GM18526 (cell line): ENCODE measurements around the gene IRF7.

Experiments used
- POLR2A ChIP-seq: IDR thresholded peaks from 3 replicates; pipeline ENCODE4 v1.6.1; 2011; ENCODE audit not compliant: insufficient read length; ENCODE audit errors: extremely low read depth

The IRF7 gene

DNA sequence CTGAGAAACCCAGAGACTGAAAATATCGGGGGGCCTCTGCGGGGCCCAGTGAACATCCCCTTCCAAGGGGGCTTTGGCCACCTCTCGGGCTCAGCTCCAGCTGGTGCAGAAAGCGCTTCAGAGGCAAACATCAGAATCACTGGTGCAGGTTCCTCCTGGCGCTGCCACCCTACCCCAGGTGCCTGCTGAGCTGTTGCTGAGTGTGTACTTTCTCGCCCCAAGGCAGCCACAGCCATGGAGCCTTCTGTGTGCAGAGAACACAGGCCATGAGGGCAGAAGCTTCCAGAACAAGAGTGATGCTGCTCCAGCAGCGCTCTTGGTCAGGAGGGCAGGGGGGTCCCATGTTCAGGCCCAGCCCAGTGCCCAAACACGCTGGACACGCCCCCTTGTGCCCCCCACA lies 27.6 kb upstream of the IRF7 start:
- no peak for TF ChIP-seq POLR2A

DNA sequence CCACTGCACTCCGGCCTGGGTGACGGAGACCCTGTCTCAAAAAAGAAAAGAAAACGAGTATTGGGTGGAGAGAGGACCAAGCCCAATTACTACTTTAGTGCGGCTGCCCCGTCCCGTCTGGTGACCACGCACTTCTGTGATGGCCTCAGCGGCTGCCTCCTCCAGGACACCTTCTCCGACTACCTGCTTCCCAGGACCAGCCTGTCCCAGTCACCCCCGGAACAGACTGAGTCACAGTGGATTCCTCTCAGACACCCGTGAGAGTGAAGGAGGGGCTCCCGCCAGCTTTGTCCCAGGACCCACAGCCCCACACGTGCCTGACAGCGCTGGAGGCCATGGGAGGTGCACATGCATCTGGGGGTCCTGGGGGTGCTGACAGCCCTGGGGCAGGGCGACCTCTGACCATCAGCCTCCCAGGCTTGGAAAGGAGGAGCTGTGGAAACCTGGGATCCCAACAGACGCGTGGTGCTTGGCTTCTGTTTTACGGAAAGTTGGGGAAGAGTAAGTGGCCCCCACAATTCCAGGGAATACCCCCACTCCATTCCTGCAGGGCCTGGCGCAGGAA lies 26.1 kb upstream of the IRF7 start:
- no peak for TF ChIP-seq POLR2A

DNA sequence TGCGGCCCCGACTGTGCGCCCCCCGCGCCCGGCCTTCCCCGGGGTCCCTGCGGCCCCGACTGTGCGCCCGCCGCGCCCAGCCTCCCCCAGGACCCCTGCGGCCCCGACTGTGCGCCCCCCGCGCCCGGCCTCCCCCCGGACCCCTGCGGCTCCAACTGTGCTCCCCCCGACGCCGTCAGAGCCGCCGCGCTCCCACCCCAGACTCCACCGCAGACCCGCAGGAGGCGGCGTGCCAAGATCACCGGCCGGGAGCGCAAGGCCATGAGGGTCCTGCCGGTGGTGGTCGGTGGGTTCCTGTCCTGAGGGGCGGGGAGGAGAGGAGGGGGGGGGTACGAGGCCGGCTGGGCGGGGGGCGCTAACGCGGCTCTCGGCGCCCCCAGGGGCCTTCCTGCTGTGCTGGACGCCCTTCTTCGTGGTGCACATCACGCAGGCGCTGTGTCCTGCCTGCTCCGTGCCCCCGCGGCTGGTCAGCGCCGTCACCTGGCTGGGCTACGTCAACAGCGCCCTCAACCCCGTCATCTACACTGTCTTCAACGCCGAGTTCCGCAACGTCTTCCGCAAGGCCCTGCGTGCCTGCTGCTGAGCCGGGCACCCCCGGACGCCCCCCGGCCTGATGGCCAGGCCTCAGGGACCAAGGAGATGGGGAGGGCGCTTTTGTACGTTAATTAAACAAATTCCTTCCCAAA lies 24.4 kb upstream of the IRF7 start:
- no peak for TF ChIP-seq POLR2A

DNA sequence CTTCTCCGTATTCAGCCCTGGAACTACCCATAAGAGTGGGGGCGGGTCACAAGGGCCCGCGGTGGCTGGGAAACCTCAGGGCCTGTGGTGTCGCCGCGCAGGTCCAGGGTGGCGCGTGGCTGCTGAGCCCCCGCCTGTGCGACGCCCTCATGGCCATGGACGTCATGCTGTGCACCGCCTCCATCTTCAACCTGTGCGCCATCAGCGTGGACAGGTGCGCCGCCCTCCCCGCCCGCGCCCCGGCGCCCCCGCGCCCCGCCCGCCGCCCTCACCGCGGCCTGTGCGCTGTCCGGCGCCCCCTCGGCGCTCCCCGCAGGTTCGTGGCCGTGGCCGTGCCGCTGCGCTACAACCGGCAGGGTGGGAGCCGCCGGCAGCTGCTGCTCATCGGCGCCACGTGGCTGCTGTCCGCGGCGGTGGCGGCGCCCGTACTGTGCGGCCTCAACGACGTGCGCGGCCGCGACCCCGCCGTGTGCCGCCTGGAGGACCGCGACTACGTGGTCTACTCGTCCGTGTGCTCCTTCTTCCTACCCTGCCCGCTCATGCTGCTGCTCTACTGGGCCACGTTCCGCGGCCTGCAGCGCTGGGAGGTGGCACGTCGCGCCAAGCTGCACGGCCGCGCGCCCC lies 23.7 kb upstream of the IRF7 start:
- TF ChIP-seq POLR2A = no peak

DNA sequence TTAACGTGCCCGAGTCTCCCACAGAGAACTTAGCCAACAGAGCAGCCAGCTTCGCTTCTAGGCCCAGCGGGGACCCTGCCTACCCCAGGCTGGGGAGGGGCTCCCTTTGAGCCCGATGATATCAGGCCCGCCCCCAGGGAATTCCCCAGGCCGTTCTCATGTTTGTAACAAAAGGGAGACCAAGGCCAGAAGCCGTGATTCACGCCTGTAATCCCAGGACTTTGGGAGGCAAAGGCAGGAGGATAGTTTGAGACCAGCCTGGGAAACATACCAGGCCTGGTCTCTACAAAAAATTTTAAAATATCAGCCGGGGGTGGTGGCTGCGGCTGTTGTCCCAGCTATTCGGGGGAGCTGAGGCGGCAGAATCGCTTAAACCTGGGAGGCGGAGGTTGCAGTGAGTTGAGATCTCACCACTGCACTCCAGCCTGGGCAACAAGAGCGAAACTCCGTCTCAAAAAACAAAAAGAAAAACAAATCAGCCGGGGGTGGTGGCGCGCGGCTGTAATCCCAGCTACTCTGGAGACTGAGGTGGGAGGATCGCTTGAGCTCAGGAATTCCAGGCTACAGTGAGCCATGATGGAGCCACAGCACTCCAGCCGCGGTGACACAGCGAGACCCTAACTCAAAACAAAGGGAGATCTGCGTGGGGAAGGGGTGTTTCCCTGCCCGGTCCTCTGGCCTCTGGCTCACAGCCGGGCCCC lies 23.0 kb upstream of the IRF7 start:
- no peak for TF ChIP-seq POLR2A

DNA sequence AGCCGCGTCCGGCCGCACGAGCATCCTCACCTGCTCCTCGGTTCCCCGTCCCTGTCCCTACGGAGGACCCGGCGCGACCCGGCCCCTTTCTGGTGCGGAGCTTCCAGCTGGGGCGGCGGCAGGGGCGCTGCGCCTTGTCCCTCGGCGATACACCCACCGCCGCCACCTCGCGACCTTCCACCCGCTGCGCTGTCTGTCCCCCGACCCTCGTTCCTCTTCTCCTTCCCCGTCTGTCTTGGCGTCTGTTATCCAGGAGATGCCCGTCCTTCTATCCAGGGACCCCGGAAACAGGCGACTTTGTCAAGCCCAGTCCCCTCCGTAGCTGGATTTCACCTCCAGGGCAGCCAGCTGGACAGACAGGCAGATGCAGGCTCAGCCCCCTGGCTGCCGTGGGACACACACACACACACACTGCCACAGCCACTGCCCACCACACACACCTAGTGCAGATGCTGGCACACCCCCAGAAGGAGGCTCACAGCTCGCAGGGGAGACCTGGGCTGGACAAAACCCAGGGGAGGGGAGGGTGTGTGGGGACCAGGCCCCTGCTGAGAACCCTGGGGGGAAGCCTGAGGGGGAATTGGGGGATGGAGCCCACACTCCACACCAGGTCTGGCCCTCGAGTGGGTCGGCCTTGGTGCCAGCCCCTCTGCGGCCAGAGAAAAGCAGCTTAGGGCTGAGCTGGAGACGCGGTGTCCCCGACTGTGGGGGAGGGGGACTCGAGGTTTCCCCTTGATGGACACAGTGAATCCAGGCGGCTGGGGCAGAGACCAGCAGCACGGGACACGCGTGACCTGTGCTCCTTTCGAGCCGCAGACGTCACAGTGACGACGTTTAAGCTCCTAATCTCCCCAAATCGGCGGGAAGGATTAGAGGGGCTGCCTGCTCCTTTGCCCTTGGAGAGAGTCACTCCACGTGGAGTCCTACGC lies 22.1 kb upstream of the IRF7 start:
- TF ChIP-seq POLR2A = no peak

DNA sequence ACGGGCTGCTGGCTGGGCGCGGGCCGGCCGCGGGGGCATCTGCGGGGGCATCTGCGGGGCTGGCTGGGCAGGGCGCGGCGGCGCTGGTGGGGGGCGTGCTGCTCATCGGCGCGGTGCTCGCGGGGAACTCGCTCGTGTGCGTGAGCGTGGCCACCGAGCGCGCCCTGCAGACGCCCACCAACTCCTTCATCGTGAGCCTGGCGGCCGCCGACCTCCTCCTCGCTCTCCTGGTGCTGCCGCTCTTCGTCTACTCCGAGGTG lies 21.5 kb upstream of the IRF7 start:
- no peak for TF ChIP-seq POLR2A

DNA sequence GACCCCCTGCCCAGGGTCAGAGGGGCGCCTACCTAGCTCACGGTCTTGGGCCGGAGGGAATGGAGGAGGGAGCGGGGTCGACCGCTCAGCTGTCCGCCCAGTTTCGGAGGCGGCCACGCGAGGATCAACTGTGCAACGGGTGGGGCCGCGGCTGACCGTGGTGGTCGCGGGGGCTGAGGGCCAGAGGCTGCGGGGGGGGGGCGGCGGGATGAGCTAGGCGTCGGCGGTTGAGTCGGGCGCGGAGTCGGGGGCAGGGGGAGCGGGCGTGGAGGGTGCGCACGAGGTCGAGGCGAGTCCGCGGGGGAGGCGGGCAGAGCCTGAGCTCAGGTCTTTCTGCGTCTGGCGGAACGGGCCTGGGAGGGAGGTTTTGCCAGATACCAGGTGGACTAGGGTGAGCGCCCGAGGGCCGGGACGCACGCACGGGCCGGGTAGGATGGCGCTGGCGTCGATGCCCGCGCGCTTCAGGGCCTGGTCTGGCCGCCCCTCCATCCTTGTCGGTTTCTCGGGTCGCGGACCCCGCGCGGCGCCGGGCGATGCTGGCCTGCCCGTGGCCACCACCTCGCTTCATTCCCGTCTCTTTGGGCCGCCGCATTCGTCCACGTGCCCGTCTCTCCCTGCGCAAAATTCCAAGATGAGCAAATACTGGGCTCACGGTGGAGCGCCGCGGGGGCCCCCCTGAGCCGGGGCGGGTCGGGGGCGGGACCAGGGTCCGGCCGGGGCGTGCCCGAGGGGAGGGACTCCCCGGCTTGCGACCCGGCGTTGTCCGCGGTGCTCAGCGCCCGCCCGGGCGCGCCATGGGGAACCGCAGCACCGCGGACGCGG lies 21.0 kb upstream of the IRF7 start, which contains the start of gene DRD4:
Gene DRD4 (plus strand): TSS at position 759 of the 822 bp plus-strand sequence. CDS start 36 bp downstream, at position 795.
- no peak for TF ChIP-seq POLR2A

DNA sequence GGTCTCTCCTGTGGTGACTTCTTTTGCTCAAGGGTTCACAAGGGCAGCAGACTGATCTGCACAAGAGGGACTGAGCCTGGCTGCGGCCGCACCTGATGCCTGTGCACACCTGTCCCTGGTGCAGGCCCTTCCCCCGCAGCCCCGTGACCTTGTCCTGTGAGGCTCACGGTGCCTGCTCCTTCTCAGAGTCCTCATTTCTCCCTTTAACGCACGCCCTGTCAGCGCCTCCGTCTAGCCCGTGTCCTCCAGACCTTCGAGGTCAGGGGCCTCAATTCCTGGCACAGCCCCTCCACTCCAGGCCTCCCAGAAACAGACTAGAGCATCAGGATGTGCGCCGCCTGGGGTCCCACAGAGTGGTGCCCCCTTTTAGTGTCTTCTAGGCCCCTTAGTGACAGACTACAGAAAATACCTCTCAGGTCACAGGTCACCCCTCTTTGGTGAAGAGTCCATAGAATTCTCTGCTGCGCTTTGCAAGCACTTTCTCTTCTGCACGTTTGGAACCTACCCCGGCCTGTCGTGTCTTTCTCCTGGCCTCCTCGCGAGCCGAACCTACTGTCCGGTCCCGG lies 20.3 kb upstream of the IRF7 start:
- no peak for TF ChIP-seq POLR2A

DNA sequence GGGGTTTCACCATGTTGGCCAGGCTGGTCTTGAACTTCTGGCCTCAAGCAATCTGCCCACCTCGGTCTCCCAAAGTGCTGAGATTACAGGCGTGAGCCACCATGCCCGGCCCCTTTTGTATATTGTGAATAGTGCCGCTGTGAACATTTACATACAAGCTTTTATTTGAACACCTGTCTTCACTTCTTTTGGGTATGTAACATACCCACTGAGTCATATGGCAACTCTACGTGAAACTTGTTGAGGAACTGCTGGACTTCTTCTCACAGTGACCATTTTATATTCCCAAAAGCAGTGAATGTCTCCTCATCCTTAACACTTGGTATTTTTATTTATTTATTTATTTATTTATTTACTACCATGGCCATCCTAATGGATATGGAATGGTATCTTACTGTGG lies 15.1 kb upstream of the IRF7 start:
- no peak for TF ChIP-seq POLR2A

DNA sequence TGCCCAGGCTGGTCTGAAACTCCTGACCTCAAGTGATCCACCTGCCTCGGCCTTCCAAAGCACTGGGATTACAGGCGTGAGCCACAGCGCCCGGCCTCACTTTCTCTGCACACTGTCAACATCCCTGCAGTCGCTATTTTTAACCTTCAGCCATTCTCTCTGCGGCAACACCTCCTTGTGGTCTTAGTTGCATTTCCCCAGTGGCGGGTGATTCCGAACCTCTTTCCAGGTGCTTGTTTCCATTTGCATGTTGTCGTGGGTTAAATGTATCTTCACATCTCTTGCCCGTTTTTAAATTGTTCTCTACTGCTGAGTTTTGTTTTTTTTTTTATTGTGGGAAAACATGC lies 13.5 kb upstream of the IRF7 start:
- TF ChIP-seq POLR2A = no peak

DNA sequence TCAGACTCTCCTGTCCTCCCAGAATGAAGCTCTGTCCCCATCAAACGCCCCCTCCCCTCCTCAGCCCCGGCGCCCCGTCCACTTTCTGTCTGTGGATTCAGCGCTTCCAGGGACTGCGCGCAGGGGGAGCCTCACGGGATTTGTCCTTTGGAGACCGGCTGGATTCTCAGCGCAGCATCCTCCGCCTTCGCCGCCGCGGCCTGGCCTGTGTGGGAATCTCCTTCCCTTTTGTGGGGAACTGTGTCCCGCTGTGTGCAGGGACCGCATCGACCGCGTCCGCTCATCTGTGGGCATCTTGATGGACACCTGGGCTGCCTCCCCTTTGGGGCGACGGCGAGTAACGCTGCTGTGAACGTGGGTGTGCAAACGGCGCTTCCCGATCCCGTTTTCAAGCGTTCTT lies 12.3 kb upstream of the IRF7 start:
- no peak for TF ChIP-seq POLR2A

DNA sequence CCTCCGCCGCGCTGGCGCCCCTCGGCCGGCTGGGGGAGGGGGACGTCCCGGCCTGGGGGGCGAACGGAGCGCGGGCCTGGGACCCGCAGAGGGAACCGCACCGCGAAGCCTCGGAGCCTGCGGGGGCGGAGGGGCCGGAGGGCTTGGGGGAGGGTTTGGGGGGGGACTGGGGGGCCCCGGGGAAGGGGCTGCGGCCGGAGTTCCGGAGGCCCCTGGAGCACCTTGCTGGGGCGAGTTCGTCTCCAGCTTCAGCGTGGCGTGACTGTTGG lies 11.5 kb upstream of the IRF7 start:
- TF ChIP-seq POLR2A = no peak

DNA sequence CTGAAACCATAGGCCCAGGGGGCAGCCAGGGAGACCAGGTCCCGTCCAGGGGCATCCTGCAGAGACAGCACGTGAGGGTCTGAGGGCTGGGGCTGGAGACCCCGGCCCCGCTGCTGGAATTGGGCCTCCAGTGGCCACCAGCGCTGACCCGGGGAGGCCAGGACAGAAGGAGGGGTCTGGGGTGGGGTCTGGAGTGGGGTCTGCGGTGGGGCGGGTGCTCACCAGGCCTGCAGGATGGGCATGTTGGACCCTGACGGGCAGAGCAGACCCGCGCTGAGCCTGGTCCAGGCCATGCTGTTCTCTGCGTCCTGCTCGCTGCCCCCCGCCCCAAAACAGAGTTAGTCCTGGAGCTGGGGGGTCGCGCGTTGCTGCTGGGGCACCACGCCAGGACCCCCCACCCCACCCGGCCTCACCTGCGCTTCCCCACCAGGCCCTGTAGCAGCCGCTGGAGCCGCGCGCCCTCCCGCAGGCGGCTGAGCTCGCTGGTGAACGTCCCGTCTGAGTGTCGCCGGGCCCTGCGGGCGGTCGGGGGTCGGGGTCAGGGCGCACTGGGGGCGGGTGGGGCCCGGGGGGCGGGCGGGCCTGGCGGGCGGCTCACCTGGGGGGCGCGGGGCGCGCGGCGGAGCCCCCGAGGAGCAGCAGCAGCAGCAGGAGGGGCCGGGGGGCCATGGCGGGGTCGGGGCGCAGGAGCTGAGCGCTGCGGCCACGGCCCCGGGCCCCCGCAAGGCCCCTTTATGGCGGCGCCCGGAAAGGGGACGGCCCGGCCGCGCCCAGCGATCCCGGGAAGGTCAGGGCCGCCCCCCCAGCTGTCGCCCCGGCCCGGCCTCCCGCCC lies 10.9 kb upstream of the IRF7 start, which contains the start of gene SCT:
Gene SCT (minus strand): TSS at position 707 of the 833 bp plus-strand sequence. CDS start 38 bp downstream, at position 669.
- no peak for TF ChIP-seq POLR2A
